ENCODE data around the gene CHD3.

Gene CHD3

DNA sequence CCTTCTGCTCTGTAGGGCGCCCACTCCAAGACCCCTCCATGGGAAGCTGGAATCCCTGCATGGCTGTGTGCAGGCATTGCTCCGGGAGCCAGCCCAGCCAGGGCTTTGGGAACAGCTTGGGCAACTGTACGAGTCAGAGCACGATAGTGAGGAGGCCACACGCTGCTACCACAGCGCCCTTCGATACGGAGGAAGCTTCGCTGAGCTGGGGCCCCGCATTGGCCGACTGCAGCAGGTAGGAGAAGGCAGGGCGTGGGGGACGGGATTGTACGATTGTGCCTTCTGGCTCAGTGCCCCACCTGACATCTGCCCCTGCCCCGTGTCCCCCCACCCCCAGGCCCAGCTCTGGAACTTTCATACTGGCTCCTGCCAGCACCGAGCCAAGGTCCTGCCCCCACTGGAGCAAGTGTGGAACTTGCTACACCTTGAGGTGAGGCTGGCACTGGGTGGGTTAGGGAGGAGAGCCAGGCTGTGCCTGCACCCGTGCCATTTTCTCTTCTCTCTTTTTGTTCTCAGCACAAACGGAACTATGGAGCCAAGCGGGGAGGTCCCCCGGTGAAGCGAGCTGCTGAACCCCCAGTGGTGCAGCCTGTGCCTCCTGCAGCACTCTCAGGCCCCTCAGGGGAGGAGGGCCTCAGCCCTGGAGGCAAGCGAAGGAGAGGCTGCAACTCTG, 42.4 kb upstream of the CHD3 start:
- H3K4me3 ChIP-seq (ENCODE audit: low read depth in 1 of 2, low read length in 2 of 2) = no peak overlapping the region
- TF ChIP-seq, protein P1, sequence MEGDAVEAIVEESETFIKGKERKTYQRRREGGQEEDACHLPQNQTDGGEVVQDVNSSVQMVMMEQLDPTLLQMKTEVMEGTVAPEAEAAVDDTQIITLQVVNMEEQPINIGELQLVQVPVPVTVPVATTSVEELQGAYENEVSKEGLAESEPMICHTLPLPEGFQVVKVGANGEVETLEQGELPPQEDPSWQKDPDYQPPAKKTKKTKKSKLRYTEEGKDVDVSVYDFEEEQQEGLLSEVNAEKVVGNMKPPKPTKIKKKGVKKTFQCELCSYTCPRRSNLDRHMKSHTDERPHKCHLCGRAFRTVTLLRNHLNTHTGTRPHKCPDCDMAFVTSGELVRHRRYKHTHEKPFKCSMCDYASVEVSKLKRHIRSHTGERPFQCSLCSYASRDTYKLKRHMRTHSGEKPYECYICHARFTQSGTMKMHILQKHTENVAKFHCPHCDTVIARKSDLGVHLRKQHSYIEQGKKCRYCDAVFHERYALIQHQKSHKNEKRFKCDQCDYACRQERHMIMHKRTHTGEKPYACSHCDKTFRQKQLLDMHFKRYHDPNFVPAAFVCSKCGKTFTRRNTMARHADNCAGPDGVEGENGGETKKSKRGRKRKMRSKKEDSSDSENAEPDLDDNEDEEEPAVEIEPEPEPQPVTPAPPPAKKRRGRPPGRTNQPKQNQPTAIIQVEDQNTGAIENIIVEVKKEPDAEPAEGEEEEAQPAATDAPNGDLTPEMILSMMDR (IDR thresholded peaks at IDR 0.05; ENCODE audit: borderline replicate concordance, extremely low read depth, low read length, poor library complexity, severe bottlenecking) = no peak
- no peak for TF ChIP-seq EZH2 (IDR thresholded peaks at IDR 0.05; ENCODE audit: borderline replicate concordance, low read depth, low read length, severe bottlenecking)
- DNase-seq (no peak), ATAC-seq (ENCODE audit: insufficient read depth, low read depth) (no peak)
- H2AFZ ChIP-seq (ENCODE audit: low read depth, low read length) = no peak overlapping the region
- peaks cover 49% of the 10 kb centered on the region for H3K4me1 ChIP-seq (ENCODE audit: insufficient read depth, low read length)
- peaks cover 28% of the 10 kb centered on the region; the same call in 1 of the 2 replicates for H3K36me3 ChIP-seq (ENCODE audit: insufficient read depth, low read length)
- H3K4me2 ChIP-seq (ENCODE audit: insufficient read depth, low read length) = no peak overlapping the region
- no peaks in the 10 kb centered on the region; the same call in 1 of the 2 replicates for H3K79me2 ChIP-seq (ENCODE audit: insufficient read depth, low read length)
- H4K20me1 ChIP-seq (ENCODE audit: insufficient read depth, low read length) = peaks cover 22% of the 10 kb centered on the region
- no peak overlapping the region for H3K27ac ChIP-seq (ENCODE audit: low read length)
- no peak overlapping the region for H3K9ac ChIP-seq (ENCODE audit: low read depth, low read length)
- peaks cover 18% of the 10 kb centered on the region for H3K27me3 ChIP-seq (ENCODE audit: insufficient read depth, low read length, poor library complexity)
- H3K9me3 ChIP-seq (ENCODE audit: insufficient read depth, low read length, severe bottlenecking) = no peaks in the 10 kb centered on the region

DNA sequence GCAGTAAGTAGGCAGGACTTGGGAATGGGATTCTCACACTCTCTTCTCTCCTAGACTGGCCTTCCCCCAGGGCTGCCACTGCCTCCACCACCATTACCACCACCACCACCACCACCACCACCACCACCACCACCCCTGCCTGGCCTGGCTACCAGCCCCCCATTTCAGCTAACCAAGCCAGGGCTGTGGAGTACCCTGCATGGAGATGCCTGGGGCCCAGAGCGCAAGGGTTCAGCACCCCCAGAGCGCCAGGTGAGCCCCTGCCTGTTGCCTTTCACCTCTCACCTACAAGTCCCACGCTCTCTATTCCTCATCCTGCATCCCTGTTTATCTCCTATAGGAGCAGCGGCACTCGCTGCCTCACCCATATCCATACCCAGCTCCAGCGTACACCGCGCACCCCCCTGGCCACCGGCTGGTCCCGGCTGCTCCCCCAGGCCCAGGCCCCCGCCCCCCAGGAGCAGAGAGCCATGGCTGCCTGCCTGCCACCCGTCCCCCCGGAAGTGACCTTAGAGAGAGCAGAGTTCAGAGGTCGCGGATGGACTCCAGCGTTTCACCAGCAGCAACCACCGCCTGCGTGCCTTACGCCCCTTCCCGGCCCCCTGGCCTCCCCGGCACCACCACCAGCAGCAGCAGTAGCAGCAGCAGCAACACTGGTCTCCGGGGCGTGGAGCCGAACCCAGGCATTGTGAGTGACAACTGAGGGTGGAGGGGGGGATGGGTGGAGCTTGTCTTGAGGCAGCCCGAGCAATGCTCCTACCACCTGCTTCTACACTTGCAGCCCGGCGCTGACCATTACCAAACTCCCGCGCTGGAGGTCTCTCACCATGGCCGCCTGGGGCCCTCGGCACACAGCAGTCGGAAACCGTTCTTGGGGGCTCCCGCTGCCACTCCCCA, 41.6 kb upstream of the CHD3 start:
- H2AFZ ChIP-seq (ENCODE audit: low read depth, low read length) = no peak overlapping the region
- H3K36me3 ChIP-seq (ENCODE audit: insufficient read depth, low read length) = peaks cover 32% of the 10 kb centered on the region; the same call in 1 of the 2 replicates
- H4K20me1 ChIP-seq (ENCODE audit: insufficient read depth, low read length) = peaks cover 19% of the 10 kb centered on the region; the same call in 1 of the 2 replicates
- H3K27me3 ChIP-seq (ENCODE audit: insufficient read depth, low read length, poor library complexity) = peaks cover 12% of the 10 kb centered on the region
- H3K27ac ChIP-seq (ENCODE audit: low read length) = no peak overlapping the region
- no peak for DNase-seq
- no peak for TF ChIP-seq EZH2 (IDR thresholded peaks at IDR 0.05; ENCODE audit: borderline replicate concordance, low read depth, low read length, severe bottlenecking)
- TF ChIP-seq, protein P1 (IDR thresholded peaks at IDR 0.05; ENCODE audit: borderline replicate concordance, extremely low read depth, low read length, poor library complexity, severe bottlenecking) = no peak
- no peak overlapping the region for H3K9ac ChIP-seq (ENCODE audit: low read depth, low read length)
- H3K4me2 ChIP-seq (ENCODE audit: insufficient read depth, low read length) = no peak overlapping the region
- ATAC-seq (ENCODE audit: insufficient read depth, low read depth) = no peak
- H3K4me1 ChIP-seq (ENCODE audit: insufficient read depth, low read length) = peaks cover 49% of the 10 kb centered on the region
- H3K79me2 ChIP-seq (ENCODE audit: insufficient read depth, low read length) = no peaks in the 10 kb centered on the region; the same call in 1 of the 2 replicates
- no peak overlapping the region for H3K4me3 ChIP-seq (ENCODE audit: low read depth in 1 of 2, low read length in 2 of 2)
- H3K9me3 ChIP-seq (ENCODE audit: insufficient read depth, low read length, severe bottlenecking) = no peaks in the 10 kb centered on the region

DNA sequence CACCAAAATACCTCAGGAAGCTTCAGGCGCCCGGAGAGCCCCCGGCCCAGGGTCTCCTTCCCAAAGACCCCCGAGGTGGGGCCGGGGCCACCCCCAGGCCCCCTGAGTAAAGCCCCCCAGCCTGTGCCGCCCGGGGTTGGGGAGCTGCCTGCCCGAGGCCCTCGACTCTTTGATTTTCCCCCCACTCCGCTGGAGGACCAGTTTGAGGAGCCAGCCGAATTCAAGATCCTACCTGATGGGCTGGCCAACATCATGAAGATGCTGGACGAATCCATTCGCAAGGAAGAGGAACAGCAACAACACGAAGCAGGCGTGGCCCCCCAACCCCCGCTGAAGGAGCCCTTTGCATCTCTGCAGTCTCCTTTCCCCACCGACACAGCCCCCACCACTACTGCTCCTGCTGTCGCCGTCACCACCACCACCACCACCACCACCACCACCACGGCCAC, 40.4 kb upstream of the CHD3 start:
- peaks cover 41% of the 10 kb centered on the region for H3K4me1 ChIP-seq (ENCODE audit: insufficient read depth, low read length)
- H3K9me3 ChIP-seq (ENCODE audit: insufficient read depth, low read length, severe bottlenecking) = no peaks in the 10 kb centered on the region
- no peak overlapping the region for H3K4me3 ChIP-seq (ENCODE audit: low read depth in 1 of 2, low read length in 2 of 2)
- no peak overlapping the region for H3K27ac ChIP-seq (ENCODE audit: low read length)
- DNase-seq (no peak), ATAC-seq (ENCODE audit: insufficient read depth, low read depth) (no peak)
- H3K4me2 ChIP-seq (ENCODE audit: insufficient read depth, low read length) = no peak overlapping the region
- peaks cover under 1% of the 10 kb centered on the region for H3K27me3 ChIP-seq (ENCODE audit: insufficient read depth, low read length, poor library complexity)
- H3K9ac ChIP-seq (ENCODE audit: low read depth, low read length) = no peak overlapping the region
- peaks cover 43% of the 10 kb centered on the region; the same call in 1 of the 2 replicates for H3K36me3 ChIP-seq (ENCODE audit: insufficient read depth, low read length)
- no peak for TF ChIP-seq EZH2 (IDR thresholded peaks at IDR 0.05; ENCODE audit: borderline replicate concordance, low read depth, low read length, severe bottlenecking)
- TF ChIP-seq, protein P1 (IDR thresholded peaks at IDR 0.05; ENCODE audit: borderline replicate concordance, extremely low read depth, low read length, poor library complexity, severe bottlenecking) = no peak
- peaks cover 20% of the 10 kb centered on the region; the same call in 1 of the 2 replicates for H4K20me1 ChIP-seq (ENCODE audit: insufficient read depth, low read length)
- H3K79me2 ChIP-seq (ENCODE audit: insufficient read depth, low read length) = no peaks in the 10 kb centered on the region; the same call in 1 of the 2 replicates
- no peak overlapping the region for H2AFZ ChIP-seq (ENCODE audit: low read depth, low read length)

Measured in DND-41 (cell line).